GM06990 (cell line): Measurements from ENCODE around the gene MYO3A.
"Not testable (repeated sequence)": the region's sequence is repeated elsewhere in the genome, so short reads cannot be mapped to it uniquely, and the experiment has no call there.

ENCODE experiments used
- DNase-seq: peaks from one replicate; pipeline ENCODE4 v3.0.0-alpha.2; 2011; ENCODE audit not compliant: insufficient read length; ENCODE audit errors: extremely low read depth
- H3K27me3 ChIP-seq: replicated peaks from 2 replicates; pipeline ENCODE4 v1.6.0; 2011; ENCODE audit warnings: low read length; ENCODE audit not compliant: control insufficient read depth, insufficient read depth
- H3K36me3 ChIP-seq: 2 replicates; pipeline ENCODE4 v1.5.1; 2011; ENCODE audit warnings: low read length; ENCODE audit not compliant: control insufficient read depth, insufficient read depth
- H3K4me3 ChIP-seq: replicated peaks from 2 replicates; pipeline ENCODE4 v1.5.1; 2011; ENCODE audit warnings: low read depth, mild to moderate bottlenecking, control low read depth, low read length
- TF ChIP-seq, protein P1 (sequence below): IDR thresholded peaks from 2 replicates; pipeline ENCODE4 v1.5.1; 2011; ENCODE audit warnings: low read length, control low read depth, mild to moderate bottlenecking, inconsistent platforms; ENCODE audit not compliant: insufficient read depth, poor library complexity, severe bottlenecking

The MYO3A gene

DNA sequence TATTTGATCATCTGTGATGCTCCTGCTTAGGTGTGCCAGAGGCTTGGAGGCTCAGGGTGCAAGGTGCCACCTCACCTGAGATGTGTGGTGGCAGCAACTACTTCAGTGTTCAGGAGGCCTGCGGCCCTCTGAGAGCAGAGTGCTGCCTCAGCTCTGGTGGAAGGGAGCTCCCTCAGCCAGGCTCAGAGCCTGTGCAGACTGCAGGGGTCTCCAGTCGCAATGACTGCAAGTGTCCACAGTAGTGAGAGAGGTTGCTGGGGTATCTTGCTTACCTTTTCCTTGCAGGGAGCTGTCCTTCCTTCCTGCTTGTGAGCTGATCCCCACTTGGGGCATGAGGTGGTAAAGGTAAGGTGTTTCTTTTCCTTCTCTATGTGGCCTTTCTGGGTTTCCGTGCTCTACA lies 151.5 kb downstream of the MYO3A start:
- Histone ChIP-seq H3K36me3 (no peaks in the 10 kb centered on the region), H3K27me3 (no peaks in the 10 kb centered on the region; the same call in none of the 2 replicates), H3K4me3 (no peak overlapping the region)
- TF ChIP-seq, protein P1, sequence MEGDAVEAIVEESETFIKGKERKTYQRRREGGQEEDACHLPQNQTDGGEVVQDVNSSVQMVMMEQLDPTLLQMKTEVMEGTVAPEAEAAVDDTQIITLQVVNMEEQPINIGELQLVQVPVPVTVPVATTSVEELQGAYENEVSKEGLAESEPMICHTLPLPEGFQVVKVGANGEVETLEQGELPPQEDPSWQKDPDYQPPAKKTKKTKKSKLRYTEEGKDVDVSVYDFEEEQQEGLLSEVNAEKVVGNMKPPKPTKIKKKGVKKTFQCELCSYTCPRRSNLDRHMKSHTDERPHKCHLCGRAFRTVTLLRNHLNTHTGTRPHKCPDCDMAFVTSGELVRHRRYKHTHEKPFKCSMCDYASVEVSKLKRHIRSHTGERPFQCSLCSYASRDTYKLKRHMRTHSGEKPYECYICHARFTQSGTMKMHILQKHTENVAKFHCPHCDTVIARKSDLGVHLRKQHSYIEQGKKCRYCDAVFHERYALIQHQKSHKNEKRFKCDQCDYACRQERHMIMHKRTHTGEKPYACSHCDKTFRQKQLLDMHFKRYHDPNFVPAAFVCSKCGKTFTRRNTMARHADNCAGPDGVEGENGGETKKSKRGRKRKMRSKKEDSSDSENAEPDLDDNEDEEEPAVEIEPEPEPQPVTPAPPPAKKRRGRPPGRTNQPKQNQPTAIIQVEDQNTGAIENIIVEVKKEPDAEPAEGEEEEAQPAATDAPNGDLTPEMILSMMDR: no peak
- DNase-seq: no peak

DNA sequence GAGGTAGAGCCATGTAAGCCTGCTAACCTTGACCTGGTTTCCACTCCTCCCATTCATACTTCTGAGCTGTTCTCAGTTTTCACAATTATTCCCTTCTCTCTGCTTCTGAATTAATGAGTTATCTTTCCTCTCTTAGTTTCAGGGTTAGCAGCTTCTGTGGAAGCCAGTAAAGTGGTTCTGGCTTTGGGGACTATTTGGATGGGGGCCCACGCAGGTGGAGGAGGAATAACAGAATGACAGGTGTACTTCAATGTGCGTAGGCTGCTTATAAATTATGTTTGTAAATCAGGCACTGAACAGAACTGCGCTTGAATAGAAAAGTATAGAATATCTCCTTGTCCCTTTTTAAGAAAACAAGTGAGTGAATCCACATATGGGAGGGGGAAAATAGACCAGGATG lies 153.6 kb downstream of the MYO3A start:
- TF ChIP-seq, protein P1: no peak
- H3K4me3 ChIP-seq: no peak overlapping the region
- no peaks in the 10 kb centered on the region for H3K36me3 ChIP-seq
- no peak for DNase-seq
- H3K27me3 ChIP-seq: no peaks in the 10 kb centered on the region; the same call in none of the 2 replicates

DNA sequence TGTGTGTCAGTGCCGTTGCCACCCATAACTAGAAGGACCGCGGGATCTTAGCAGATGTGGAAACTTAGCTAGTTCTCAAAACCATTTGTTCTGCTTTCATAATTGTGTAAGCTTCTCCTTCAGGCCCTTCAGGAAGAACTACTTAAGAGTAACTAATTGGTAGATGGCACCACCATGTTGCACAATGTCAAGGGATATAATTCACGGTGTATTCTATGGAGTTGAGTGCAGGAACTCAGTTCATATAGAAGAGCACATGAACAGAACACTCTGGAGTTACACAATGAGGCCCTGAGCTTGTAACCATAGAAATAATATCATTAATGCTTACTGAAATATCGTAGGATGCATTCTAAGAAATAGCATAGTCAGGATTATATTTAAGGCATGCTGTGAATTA lies 156.0 kb downstream of the MYO3A start:
- Histone ChIP-seq H3K4me3 (no peak overlapping the region), H3K36me3 (no peaks in the 10 kb centered on the region), H3K27me3 (no peaks in the 10 kb centered on the region; the same call in none of the 2 replicates)
- no peak for DNase-seq
- TF ChIP-seq, protein P1: no peak

DNA sequence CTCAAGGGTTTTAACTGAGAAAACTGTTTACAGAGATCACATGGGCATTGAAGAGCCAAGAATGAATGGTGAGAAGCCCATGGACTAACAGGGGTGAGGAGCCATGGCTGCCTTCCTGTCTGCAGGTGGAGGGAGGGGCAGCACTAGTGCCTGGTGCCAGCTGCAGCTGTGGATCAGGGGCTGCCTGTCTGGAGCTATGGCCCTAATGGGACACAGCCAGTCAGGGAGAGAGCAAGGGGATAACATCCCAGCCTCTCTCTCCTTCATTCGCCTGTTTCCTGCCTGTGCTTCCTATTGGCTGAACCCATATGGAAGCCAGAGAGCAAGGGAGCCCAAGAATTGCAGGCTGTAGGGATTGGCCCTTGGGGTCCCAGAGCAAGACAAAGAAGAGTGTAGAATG lies 156.7 kb downstream of the MYO3A start:
- Histone ChIP-seq H3K4me3 (no peak overlapping the region), H3K27me3 (no peaks in the 10 kb centered on the region; the same call in none of the 2 replicates), H3K36me3 (no peaks in the 10 kb centered on the region)
- DNase-seq: no peak
- TF ChIP-seq, protein P1: no peak

DNA sequence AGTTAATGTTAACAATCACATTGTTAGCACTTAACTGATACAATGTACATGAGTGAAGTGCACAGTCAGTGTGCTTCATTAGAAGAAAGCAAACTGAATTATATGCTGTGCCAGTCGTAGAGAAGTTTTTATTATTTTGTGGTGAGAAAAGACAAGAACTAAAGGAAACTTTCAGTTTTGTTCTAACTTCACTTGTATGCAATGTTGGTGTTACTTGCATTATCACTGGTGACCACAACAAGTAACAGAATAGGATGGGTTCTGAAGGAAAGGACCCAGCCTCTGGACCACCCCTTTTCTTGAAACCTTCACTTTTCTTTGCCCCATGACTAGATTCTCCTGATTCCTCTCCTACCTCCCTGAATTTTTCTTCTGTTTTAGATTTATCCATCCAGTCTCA lies 159.2 kb downstream of the MYO3A start:
- no peaks in the 10 kb centered on the region for H3K27me3 ChIP-seq
- H3K36me3 ChIP-seq: no peaks in the 10 kb centered on the region
- no peak overlapping the region for H3K4me3 ChIP-seq
- DNase-seq: no peak
- TF ChIP-seq, protein P1: no peak

DNA sequence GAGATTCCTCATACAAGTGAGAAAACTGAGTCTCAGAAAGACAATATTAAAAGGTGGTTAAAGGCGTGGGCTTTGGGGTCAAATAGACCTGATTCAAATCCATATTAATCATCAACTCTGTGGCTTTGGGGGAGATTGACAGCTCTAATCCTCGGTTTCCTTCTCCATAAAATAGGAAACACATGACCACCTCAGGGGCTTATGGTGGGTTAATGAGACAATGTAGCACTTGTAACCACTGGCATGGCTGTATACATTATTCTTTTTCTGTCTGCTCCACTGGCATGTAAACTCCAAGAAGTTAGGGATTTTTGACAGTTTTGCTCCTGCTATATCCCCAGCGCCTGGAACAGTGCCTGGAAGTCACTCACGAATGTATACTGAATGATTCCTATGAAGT lies 161.8 kb downstream of the MYO3A start:
- H3K27me3 ChIP-seq: no peaks in the 10 kb centered on the region
- H3K36me3 ChIP-seq: no peaks in the 10 kb centered on the region
- no peak for DNase-seq
- H3K4me3 ChIP-seq: no peak overlapping the region
- TF ChIP-seq, protein P1: no peak

DNA sequence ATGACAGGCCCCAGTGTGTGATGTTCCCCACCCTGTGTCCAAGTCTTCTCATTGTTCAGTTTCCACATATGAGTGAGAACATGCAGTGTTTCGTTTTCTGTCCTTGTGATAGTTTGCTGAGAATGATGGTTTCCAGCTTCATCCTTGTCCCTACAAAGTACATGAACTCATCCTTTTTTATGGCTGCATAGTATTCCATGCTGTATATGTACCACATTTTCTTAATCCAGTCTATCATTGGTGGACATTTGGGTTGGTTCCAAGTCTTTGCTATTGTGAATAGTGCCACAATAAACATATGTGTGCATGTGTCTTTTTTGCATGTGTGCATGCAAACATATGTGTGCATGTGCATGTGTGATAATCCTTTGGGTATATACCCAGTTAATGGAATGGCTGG lies 163.5 kb downstream of the MYO3A start:
- H3K27me3 ChIP-seq, DNase-seq, H3K36me3 ChIP-seq, H3K4me3 ChIP-seq: not testable (repeated sequence)
